Fibroblast of the aortic adventitia (primary cell): ENCODE results near the gene D2HGDH. TPM values are rescaled to one million over a fixed set of nuclear protein-coding genes. Genes with fewer than 3 reads are reported as not detected.
"Not testable (repeated sequence)": the region's sequence is repeated elsewhere in the genome, so short reads cannot be mapped to it uniquely, and the experiment has no call there.

Experiments used
- DNase-seq: peaks from one replicate; pipeline ENCODE4 v3.0.0-alpha.2; 2010; ENCODE audit warnings: low read depth
- H3K4me3 ChIP-seq: 2 replicates; pipeline ENCODE4 v1.5.1; 2011; ENCODE audit warnings: low read depth, mild to moderate bottlenecking, control low read depth, low read length, moderate library complexity
- total RNA-seq: library from RNA; depleted of rRNA; stranded (reverse); fragments of >200 nt; gene quantifications from 2 replicates; pipeline ENCODE4 v1.2.3, GENCODE V29; 2012; ENCODE audit warnings: low replicate concordance
- TF ChIP-seq, protein P1 (sequence below): IDR thresholded peaks from 2 replicates; pipeline ENCODE4 v1.5.1; 2011; ENCODE audit warnings: mild to moderate bottlenecking, low read length, control low read depth, inconsistent platforms; ENCODE audit not compliant: insufficient read depth

Gene D2HGDH
- total RNA-seq, 1 donor, result 9.3 TPM

DNA sequence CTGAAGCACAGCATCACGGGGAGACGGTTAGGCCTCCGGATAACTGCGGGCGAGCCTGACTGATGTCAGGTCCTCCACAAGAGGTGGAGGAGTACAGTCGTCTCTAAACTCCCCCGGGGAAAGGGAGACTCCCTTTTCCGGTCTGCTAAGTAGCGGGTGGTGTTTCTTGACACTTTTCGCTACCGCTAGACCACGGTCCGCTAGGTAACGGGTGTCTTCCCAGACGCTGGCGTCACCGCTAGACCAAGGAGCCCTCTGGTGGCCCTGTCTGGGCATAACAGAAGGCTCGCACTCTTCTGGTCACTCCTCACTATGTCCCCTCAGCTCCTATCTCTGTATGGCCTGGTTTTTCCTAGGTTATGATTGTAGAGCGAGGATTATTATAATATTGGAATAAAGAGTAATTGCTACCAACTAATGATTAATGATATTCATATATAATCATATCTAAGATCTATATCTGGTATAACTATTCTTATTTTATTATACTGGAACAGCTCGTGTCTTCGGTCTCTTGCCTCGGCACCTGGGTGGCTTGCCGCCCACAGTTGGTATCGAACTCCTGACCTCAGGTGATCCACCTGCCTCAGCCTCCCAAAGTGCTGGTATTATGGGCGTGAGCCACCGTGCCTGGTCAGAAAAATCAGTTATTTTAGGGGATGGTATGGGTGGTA is 1.8 kb upstream of the D2HGDH start:
- peak; percentile 43 for DNase-seq
- H3K4me3 ChIP-seq, result not testable (repeated sequence)
- TF ChIP-seq, protein P1, sequence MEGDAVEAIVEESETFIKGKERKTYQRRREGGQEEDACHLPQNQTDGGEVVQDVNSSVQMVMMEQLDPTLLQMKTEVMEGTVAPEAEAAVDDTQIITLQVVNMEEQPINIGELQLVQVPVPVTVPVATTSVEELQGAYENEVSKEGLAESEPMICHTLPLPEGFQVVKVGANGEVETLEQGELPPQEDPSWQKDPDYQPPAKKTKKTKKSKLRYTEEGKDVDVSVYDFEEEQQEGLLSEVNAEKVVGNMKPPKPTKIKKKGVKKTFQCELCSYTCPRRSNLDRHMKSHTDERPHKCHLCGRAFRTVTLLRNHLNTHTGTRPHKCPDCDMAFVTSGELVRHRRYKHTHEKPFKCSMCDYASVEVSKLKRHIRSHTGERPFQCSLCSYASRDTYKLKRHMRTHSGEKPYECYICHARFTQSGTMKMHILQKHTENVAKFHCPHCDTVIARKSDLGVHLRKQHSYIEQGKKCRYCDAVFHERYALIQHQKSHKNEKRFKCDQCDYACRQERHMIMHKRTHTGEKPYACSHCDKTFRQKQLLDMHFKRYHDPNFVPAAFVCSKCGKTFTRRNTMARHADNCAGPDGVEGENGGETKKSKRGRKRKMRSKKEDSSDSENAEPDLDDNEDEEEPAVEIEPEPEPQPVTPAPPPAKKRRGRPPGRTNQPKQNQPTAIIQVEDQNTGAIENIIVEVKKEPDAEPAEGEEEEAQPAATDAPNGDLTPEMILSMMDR, result peak; percentile 47

- TF ChIP-seq, protein P1, result no peak
- H3K4me3 ChIP-seq, result peak overlapping the region; percentile 64
- DNase-seq, result no peak
Measured at GRCh38 chr2:241733391-241734207, 831 bp upstream of the D2HGDH start.

GRCh38 chr2:241734208-241734466 is 293 bp upstream of the D2HGDH start:
- DNase-seq, result no peak
- TF ChIP-seq, protein P1, result peak; percentile 18
- H3K4me3 ChIP-seq, result peak overlapping the region; percentile 64

DNA sequence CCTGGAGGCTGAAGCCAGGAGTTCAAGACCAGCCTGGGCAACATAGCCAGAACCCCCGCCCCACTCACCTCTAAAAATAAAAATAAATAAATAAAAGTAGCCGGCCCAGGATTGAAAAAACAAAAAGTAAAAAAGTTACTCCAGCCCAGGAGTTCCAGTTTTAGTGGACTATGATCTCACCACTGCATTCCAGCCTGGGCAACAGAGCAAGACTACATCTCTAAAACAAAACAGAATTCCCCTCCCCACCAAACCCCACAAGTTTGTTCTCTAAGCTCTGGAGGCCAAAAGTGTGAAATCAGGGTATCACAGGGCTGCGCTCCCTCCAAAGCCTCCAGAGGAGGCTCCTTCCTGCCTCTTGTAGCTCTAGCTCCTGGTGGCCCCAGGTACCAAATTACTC is 1.7 kb downstream of the D2HGDH start:
- no peak overlapping the region for H3K4me3 ChIP-seq
- DNase-seq, result no peak
- TF ChIP-seq, protein P1, result no peak

GRCh38 chr2:241738040-241738686 is 3.7 kb downstream of the D2HGDH start:
- TF ChIP-seq, protein P1, result no peak
- no peak overlapping the region for H3K4me3 ChIP-seq
- no peak for DNase-seq

DNA sequence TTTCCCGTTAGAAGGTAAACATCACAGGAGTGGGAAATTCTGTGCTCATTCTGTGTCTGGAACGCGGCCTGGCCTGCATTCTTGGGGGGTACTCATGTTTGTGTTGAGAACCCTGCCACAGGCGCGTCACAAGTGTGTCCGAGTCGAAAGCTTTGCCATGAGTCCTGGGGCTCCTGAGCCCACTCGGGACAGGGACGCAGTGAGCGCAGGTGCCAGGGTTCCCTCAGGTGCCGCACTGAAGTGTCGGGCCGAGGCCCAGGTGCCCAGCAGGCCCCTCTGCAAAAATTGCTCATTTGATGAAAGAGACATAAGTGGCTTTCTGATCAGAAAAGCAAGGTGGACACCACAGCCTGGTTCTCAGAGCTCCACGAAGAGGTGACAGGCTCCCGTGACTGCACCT is 4.7 kb downstream of the D2HGDH start:
- no peak for DNase-seq
- H3K4me3 ChIP-seq, result no peak overlapping the region
- TF ChIP-seq, protein P1, result no peak
